HG02840 (cell line): ENCODE results near the gene ZNF292.
A peak's percentile ranks its signal among the peaks of the same experiment; 100 is the strongest.
"Not testable (repeated sequence)": the region's sequence is repeated elsewhere in the genome, so short reads cannot be mapped to it uniquely, and the experiment has no call there.

ENCODE experiments used
- ATAC-seq: cut with Tn5 transposase; IDR thresholded peaks from one replicate; pipeline ENCODE4 v1.9.1; 2021; ENCODE audit warnings: mild to moderate bottlenecking, moderate library complexity, moderate number of reproducible peaks; ENCODE audit not compliant: unreplicated experiment, low FRiP score

ZNF292 gene

DNA sequence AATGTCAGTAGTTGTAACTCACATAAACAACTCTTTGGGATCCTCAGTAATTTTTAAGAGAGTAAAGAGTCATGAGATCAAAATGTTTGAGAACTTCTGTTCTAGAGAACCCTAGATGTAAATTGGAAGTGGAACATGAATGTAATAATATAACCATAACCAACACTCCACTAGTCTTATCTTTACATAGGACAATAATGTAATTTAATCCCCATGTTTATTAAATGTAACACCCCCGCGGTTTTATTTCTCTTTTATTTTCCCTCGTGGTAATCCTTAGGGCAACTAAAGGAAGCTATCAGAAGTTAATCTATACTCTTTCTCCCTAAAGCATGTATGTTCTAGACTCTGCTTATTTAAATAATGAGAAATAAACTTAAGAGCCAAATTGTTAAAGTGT is 54.4 kb downstream of the ZNF292 start:
- no peak for ATAC-seq

DNA sequence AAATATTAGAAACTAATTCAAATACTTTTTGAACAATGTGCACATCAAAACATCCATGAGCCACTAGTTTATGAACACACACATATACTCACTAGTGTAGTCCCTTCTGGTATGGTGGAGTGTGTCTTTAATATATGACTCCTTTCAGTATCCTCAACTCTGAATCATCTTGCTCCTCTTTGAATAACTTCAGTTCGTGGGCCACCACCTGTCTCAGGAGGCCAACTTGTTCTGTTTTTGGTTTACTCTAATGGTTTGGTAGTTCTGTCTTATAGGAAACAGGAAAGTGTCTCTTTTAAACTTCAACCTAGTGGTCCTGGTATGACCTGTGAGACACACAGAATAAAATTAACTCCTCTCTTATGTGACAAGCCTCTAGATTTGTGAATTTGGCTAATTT is 55.6 kb downstream of the ZNF292 start:
- peak; percentile 99 for ATAC-seq

DNA sequence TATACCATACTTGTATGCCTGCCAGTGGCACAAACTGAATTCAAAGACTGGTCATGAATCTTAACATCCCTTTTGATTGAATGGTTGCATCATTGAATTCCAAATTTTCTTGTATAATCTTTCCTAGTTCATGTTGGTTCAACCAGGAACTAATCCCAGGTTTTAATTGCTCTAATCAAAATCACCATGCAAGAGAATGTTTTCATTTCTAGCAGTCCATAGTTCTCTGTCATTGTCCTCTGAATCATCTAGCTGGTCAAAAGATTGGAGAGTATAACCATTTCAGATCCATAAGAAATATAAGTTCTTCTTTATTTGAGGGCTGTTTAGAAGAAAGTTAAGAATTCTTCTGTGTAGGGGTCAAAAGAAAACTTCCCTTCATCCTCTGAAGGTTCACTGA is 57.2 kb downstream of the ZNF292 start:
- ATAC-seq: no peak

- ATAC-seq: no peak
These were observed 58.0 kb downstream of the ZNF292 start for GRCh38 chr6:87213364-87213763.

DNA sequence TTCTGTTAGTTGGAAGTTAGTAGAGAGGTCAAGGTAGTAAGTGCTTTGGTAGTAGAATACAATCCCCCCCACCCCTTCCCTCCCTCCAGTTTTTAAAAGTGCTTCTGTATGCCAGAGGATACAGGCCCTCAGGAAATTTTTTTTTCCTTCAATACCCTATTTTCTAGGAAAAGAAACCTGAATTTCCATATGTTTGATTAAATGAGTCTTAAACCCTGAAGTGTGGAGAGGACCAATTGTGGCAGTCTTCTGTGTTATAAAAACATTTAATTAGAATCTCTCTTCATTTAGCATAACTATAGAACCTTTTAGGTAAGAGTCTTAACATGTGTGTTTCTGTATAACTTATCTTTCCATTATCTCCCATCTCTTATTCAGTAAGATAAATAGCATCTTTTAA is 59.5 kb downstream of the ZNF292 start:
- ATAC-seq: no peak

DNA sequence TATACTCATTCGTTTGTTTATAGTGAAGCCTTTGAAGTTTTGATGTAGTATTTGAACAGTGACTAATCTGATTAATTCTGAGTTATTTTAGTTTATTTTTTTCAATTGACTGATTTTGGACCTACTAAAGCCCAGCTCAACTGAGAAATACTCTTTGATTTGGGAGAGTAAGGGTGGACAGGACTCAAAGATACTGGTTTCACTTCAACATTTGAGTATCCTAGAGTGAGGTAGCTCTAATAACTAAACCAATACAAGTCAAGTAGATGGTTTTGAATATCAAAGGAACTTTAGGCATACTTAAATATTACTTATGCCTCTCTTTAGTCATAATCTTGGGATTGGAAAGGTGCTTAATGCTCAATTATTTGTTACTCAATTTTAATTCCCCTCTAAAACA is 65.6 kb downstream of the ZNF292 start:
- ATAC-seq: no peak

DNA sequence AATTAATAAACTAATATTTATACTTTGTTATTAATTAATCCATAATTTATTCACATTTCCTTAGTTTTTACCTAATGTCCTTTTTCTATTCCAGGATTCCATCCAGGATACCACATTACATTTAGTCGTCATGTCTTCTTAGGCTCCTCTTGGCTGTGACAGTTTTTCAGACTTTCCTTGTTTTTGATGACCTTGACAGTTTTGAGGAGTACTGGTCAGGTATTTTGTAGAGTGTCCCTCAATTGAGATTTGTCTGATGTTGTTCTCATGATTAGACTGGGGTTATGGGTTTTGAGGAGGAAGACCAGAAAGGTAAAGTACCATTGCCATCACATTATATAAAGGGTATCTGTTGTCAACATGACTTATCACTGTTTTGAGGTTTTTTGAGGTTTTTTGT is 67.3 kb downstream of the ZNF292 start:
- no peak for ATAC-seq

DNA sequence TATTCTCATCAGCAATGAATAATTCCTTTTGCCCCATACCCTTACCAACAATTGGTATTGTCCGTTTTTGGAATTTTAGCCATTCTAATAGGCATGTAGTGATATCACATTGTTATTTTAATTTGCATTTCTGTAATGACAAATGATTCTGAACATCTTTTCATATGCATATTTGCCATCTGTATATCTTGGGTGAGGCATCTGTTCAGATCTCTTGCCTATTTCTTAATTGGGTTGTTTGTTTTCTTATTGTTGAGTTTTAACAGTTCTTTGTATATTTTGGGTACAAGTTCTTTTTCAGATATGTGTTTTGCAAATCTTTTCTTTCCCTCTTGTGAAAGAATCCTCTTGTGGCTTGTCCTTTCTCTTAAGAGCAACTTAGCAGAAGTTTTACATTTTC is 69.6 kb downstream of the ZNF292 start:
- no peak for ATAC-seq

- no peak for ATAC-seq
These were observed 70.1 kb downstream of the ZNF292 start for GRCh38 chr6:87225511-87225910.

- ATAC-seq: no peak
These were observed 70.6 kb downstream of the ZNF292 start for GRCh38 chr6:87225937-87226336.

DNA sequence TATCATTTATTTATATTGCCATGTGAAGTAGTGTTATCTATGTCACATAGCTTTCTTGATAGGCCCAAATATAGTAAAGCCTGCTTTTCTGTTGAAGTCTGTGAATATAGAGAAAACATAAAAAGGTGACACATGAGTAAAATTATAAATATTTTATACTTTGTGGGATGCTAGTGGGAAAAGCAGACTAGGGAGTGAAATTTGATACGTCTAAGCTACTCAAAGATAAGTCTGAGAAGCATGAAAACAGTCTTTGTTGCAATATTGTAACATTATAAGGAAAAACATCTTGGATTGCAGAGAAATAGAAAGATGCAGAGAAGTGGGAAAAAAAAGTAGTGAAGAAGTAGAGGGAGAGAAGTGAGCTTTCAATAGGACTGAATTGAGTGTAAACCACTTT is 75.4 kb downstream of the ZNF292 start:
- no peak for ATAC-seq

GRCh38 chr6:87237804-87238203 is 82.4 kb downstream of the ZNF292 start:
- no peak for ATAC-seq

- not testable (repeated sequence) for ATAC-seq
These were observed 83.8 kb downstream of the ZNF292 start for GRCh38 chr6:87239098-87239635.

- ATAC-seq: no peak
These were observed 85.9 kb downstream of the ZNF292 start for GRCh38 chr6:87241304-87241703.

DNA sequence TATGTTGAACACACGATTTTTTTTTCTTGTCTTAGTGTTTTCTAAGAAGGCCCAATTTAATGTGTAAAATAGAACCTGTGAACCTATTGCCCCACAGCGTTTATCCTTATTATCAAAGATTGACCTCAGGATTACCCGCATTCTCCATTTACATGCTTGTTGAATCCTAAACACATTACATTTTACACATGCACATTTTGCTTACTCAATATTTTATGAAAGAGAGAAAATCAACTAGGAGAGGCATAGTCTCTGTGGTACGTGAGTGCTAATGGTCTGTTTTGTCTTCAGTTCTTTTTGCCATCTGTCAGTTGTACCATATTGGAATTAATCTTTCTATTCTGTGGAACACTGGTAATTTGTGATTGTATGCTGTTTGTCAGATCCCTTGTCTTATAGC is 86.9 kb downstream of the ZNF292 start:
- no peak for ATAC-seq

DNA sequence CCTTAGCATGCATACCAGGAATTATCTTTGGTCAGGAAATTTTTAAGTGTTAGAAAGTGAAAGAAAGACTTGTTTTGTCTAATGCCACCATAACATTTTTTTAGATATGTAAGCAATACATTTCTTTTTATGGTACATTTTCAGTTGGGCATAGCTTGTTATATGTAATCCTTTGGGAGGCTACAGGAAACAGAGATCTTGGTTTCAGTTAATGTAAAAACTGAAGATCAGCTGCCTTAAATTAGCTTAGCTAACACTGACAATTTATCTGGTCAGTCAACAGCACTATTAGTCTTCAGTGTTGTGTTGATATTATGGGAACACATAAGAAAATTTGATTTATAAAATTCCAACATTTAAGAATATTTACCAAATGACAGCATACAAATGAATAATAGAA is 88.4 kb downstream of the ZNF292 start:
- ATAC-seq: no peak

GRCh38 chr6:87244380-87244779 is 89.0 kb downstream of the ZNF292 start:
- no peak for ATAC-seq

DNA sequence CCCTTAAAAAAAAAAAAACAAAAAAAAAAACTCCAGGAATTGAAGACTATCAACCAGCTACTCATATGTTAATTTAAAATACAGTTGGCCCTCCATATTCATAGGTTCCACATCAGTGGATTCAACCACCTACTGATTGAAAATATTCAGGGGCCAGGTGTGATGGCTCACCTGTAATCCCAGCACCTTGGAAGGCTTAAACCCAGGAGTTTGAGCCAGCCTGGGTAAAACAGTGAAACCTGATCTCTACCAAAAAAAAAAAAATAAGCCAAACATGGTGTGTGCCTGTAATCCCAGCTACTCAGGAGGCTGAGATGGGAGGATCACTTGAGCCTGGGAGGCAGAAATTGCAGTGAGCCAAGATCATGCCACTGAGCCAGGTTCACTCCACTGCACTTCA is 94.7 kb downstream of the ZNF292 start:
- no peak for ATAC-seq

DNA sequence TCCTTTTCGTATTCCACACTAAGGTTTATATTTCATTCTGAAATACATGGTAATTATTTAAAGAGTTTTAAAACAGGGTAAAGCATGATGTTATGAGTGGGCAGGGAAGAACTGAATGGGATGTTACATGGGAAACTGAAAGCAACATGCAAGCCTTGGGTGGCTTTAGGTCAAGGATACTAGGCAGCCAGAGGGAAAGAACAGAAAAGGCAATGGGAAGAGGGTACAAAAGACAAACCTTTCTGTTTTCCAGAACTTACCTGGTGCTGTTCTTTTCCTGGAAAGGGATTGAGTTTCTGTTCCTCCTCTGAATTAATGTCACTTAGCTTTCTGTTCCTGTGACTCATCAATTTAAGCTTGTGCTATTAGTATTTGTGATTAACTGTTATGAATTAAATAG is 95.9 kb downstream of the ZNF292 start:
- ATAC-seq: no peak

DNA sequence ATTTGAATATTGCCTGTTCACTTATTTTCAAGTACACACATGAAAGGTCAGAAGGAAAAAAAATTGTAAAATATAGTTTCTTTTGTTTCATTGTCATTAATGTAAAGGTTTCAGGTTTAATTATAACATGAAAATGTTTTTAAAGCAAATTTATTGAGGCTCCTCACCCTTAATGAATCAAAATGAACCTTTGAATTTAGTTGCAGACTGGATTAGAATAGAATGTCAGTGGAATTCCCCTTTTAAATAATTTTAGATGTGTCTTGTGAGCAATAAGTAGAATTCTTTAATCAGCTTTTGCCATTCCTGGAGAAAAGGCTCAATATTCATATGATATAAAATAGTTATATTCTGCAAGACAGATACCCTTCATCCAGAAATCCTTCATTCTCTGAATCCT is 96.4 kb downstream of the ZNF292 start:
- no peak for ATAC-seq

- no peak for ATAC-seq
These were observed 101.7 kb downstream of the ZNF292 start for GRCh38 chr6:87257046-87257445.

DNA sequence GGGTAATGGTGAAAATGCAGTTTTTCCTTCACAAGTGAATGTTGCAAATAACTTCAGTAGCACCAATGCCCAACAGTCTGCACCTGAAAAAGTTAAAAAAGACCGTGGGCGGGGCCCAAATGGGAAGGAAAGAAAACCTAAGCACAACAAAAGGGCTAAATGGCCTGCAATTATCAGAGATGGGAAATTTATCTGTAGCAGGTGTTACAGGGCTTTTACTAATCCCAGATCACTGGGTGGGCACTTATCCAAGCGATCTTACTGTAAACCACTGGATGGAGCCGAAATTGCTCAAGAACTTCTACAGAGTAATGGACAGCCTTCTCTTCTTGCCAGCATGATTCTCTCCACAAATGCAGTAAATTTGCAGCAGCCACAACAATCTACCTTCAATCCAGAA is 102.2 kb downstream of the ZNF292 start:
- ATAC-seq: no peak

GRCh38 chr6:87257975-87258374 is 102.6 kb downstream of the ZNF292 start:
- ATAC-seq: no peak
